Kidney glomerular epithelial cell (primary cell): Measurements from ENCODE around the gene AQP7.
"Not testable (repeated sequence)": the region's sequence is repeated elsewhere in the genome, so short reads cannot be mapped to it uniquely, and the experiment has no call there.

Experiments used
- DNase-seq: peaks from one replicate; lab custom pipeline; 2025; lab: John Stamatoyannopoulos, UW

Gene AQP7

DNA sequence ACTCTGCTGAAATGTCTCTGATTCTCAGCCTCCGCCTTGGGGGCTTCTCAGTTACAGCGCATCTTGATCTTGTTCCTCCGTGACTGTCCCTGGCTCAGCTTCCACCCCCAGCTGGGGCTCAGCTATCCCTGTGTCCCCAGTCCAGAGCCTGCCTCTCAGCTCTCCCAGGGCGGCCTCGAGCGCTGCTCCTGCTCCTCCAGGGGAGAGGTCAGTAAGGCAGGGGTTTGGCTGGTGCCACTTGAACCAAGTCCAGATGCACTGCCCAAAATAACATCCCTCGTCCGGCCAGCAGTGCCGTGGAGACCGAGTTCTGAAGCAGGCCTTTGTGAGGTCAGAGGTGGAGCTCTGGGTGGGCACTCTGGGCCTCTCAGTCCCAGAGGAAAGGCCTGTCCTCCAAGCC lies at the start of gene AQP7:
Gene AQP7, minus strand, starts transcription at position 198 of the 400 bp plus-strand sequence. CDS start 1,306 bp downstream, outside the sequence.
- not testable (repeated sequence) for DNase-seq

DNA sequence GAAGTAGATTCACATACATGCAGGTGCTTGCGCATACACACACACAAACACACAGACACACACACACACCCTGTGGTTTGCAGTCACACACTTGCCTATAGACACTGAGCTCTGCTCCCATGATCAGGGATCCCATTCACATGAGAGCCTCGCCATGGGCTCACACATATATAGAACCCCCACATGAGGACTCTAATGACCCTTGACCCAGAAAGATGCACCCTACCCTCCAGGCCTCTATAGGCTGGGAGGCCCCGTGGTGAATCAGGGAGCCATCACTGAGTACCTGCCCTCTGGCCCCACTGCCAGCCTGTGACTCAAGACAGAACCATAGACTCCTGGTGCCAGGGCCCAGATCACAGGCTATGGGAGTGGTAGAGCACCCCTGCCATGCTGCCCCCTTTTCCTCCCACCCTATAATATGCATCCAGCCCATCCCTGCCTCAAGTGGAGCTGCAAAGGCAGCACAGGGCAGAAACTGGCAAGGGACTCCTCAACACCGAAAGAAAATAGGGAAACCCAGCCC lies 48.3 kb upstream of the AQP7 start:
- DNase-seq, result no peak

DNA sequence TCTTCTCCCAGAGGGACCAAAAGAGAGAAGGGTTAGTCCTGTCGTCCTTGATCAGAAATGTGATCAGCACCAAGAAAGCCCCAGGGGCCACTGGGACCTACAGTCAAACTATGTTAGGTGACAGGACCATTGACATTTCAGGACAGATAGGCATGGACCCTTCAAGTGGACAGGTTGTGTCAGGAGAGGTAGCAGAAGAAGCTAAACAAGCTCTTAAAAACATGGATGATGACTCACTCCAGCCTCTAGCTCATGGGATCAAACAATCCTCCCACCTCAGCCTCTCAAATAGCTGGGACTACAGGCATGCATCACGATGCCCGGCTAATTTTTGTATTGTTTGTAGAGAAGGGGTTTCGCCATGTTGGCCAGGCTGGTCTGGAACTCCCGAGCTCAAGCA lies 47.3 kb upstream of the AQP7 start:
- no peak for DNase-seq

DNA sequence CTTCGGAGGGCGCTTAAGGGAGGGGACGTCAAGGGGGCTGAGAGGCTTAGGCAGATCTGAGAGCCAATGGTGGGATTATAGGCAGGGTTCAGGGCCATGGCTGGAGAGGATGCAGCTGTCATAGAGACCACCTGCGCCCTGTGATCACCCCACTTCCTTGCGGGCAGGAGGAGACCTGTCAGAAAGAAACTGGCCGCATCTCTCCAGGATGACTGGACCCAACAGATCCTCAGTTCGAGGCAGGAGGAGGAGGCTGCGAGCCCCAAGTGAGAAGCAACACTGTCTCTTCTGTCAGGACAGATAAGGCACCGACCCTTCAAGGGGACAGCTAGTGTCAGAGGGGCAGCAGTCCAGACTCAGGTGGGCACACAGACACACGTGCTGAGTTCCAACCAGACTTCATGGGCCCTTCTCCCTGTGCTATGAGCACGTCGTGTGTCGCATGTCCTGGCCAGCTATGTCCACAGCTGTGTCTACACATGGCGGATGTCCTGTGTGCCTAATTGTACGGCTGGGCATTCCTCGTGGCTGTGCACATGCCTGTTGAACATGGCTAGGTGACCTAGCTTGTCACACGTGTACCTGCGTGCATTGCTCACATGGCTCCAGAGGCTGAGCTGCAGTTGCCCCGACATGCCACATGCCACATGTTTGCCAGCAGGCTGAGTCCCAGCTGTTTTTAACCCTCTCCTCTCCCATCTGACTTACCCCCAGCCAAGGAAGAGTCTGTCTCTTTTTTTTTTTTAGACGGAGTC lies 45.6 kb upstream of the AQP7 start:
- DNase-seq, result no peak

DNA sequence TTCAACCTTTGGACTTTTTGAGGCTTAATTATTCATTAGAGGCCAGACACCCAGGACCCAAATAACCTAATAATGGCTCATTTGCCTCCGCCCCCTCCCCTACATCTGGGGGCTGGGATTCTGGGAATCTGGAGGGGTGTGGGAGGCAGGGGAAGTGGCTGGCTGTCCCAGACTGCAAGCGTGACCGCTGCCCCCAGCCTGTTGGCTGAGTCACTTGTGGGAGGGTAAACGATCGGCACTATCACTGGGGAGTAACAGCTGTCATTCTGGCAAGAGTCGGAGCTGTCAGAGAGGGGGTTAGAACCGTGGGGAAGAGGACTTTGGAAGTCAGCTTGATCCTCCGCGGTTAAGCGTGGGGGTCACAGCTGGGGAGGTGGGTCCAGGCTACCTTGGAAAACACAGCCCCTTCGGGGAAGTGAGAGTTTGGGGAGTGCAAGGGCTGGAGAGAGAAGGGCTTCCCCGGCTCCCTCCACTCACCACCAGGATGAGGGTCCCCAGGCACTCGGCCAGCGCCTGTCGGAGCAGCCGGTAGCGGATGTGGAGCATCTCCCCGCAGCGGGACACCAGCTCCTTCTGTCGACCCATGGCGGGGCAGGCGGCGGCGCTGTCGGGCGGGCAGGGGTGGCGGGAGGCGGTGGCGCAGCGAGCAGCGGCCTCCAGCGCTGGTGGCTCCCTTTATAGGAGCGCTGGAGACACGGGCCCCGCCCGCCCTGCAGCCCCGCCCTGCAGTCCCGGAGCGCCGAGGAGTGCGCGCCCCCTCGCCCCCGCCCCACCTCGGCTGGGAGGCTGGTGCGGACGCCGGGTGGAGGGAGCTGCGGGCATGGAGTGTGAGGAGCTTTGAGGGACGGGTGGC lies 44.8 kb upstream of the AQP7 start, which contains the start of gene AQP3:
Gene AQP3, minus strand, starts transcription at position 648 of the 853 bp plus-strand sequence. Its CDS starts 63 bp downstream, at position 585.
- DNase-seq, result peak; percentile 89

DNA sequence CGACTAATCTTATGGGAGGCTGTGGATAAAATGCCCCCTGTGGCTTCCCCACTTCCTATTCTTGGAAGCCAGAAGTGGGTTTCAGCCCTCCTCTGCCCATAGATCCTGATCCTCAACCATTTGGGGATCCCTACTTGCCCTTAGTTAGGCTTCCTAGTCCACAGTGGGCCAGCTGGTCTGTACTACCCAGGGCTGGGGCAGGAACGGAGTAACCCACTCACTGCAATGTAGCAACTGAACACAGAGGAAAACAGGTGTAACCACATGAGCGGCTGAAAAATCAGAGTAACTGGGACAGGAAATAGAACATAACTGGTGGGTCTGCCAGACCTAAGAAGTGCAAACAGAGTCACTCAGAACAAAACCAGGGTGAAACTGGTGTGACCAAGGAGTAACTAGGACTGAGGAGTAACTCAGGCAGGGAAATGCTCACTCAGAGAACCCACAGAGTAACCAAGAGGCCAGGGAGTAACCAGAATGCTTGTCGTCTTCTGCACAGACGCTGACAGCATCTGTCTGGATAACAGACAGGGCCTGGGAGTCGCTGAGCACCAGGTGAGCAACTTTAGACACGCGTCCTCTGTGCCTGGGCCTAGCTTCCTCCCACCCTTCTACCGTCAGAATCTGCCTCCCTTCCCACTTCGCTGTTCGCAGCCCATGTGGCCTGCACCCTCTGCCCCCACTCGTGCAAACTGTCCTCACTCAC lies 44.0 kb upstream of the AQP7 start:
- DNase-seq, result peak; percentile 89

DNA sequence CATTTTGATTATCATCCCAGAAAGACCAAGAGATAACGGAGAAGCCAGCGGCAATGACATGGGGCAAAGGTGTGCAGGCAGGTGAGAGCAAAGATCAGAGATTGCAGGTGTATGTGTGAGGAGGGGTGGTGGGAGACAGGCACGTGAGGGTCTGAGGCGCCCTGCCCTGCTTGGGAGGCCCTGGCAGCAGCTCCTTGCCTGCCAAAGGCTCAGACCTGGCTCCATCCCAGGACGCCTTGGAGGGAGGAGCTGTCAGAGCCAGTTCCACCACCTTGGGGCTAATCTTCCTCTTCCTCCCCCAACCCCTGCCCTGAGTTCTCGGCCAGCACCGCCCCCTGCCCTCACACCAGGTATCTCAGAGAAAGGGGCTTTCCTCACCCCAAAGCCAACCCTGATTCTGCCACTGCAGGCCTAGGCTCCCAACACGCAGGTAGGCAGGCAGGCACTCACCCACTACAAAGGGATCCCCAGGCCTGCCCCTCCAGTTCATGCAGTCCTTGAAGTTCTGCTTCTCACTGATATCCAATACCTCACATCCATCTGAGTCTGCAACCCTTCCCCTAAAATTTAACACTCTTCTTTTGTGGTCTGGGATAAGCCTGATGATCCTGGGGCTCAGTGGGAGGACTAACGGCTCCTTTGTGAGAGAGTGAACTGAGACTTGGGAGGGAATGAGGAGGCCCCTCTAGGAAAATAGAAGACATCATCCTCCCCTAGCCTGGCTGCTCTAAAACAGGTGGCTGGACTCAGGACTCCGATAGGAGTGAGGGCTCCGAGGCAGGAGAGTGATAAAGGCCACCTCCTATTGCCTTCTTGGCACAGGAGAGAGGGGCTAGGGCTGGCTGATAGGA lies 43.2 kb upstream of the AQP7 start:
- no peak for DNase-seq

DNA sequence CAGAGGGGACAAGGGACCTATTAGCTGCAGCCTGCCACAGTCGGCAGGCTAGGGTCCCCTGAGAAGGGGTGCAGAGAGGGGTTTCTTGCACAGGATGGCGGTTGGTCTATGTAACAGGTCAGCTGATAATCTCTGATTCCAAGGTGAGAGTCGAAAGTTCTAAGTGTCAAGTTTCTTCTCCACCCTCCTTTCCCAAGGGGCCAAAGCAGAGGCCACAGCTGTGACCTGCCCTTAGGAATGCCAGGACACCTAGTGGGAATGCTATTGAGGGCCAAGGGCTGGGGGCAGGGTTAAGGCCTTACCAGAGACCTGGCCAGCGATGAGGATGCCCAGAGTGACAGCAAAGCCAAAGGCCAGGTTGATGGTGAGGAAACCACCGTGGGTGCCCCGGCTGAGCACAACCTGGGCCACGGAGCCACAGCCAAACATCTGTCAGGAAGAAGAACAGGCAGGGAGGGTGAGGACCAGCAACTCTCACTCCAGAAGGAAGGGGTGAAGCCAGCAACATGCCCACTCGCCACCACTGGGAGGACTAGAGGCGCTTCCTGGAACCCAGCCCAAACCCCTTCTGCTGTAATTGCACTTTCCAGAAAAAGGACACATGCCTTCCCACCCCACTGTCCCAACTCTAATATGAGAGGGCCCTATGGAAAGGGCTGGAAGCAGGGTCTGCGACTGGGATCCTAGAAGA lies 41.2 kb upstream of the AQP7 start:
- DNase-seq, result no peak

DNA sequence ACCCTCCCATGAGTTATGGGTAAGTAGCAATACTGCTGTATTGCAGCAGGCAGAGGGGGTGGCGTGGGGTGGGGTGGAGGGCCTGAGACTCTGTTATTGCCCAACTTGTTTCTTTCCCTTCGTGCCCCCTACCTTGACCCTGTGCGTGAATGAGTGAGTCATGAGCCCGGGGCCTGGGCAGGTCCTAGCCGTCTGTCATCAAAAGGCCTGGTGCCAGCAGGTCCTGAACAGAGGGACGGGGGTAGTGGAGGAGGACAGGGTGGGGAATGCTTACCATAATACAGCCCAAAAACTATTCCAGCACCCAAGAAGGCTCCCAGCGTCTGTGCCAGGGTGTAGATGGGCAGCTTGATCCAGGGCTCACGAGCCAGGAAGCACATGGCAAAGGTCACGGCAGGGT lies 40.7 kb upstream of the AQP7 start:
- no peak for DNase-seq

DNA sequence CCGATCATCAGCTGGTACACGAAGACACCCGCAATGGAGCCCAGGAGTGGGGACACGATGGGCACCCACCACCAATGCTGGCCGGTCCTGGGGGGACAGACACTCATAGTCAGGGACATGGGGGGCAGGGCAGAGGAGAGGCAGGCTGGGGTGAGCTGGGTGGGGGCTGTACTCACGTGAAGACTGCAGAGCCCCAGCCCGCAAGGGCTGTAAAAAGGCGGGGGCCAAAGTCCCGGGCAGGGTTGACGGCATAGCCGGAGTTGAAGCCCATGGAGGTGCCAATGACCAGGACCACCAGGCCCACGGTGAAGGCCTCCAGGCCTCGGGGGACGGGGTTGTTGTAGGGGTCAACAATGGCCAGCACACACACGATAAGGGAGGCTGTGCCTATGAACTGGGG lies 39.8 kb upstream of the AQP7 start:
- no peak for DNase-seq

DNA sequence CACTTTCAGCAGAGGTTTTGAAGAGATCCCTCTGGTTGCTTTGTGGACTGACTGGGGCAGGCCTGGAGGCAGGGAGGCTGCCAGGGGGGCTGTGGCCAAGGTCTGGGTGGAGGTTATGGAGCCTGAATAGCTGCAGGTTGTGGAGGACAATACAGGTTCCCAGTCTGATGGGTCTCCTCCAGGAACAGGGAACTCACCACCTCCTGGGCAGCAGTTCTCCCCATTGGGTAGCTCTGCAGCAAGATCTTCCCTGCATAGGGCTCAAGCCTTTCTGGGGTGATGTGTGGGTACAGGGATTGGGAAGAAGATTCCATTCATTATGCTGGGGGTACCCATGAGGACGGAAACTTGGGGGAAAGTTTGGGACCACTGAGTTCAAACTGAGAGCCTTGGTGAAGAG lies 38.2 kb upstream of the AQP7 start:
- DNase-seq, result no peak

DNA sequence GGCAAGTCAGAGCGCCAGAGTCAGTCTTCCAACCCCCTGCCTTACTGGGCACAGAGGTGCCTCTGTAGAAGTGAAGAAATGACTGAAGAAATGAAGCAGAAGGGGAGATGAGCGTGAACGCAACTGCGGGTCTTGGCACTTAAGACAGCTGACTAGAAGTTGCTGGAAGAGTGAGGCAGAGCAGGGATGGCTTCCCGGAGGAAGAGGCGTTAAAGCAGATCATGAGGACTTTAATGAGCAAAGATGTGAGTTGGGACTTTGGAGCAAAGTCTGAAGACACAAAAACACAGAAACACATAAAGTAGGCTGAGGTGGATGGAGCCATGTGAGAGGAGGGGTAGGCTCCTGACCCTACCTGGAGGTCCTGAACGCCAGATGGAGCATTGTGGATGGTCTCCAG lies 37.8 kb upstream of the AQP7 start:
- no peak for DNase-seq

DNA sequence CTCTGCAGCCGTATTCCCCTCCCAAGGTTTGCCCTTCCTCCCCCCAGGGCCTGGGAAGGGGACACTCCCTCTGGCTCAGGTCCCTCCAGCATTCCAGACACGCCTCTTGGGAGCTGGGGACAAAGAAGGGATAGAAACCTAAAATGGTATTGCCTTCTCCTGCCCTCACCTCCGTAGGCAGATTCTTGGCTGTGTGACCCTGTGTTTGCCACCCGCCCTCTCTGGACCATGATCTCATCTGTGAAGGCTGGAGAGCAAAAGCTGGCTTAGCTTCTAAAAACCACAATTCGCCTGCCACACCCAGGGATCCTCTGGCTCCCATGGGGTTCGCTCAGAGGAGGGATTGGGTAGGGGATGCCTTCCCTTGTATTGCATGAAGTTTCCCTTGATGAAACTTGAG lies 37.4 kb upstream of the AQP7 start:
- DNase-seq, result no peak

DNA sequence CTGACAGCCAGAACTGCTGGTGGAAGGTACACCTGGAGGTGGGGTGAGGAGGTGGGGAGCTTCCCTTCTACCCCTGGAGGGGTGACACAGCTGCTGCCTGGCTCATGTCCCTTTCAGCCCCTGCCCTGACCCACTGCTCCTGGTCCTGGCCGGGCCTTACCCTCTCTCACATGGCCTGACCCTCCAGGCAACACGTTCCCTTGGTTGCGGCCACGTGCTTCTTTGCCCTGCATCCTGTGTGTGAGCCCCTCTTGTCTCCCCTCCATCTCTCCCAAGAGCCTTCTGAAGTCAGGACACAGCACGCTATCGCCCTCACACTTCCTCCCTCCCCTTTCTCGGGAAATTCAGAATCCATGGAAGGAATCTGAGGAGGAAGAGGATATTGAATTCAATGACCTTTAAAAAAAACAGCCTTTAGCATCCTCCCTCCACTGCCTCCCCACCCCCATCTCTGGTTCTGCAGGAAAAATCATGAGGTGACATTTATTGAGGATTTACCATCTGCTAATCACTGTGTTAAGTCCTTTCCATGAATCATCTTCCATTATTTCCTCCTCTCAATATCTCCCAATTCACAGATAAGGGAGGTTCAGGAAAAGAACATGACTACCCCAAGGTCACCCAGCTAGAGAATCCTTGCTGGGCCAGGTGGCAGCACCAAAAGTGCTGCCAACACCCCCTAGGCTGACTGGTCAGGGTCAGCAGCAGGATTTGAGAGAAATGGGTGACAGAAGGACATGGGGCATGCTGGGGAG lies 36.7 kb upstream of the AQP7 start:
- no peak for DNase-seq

DNA sequence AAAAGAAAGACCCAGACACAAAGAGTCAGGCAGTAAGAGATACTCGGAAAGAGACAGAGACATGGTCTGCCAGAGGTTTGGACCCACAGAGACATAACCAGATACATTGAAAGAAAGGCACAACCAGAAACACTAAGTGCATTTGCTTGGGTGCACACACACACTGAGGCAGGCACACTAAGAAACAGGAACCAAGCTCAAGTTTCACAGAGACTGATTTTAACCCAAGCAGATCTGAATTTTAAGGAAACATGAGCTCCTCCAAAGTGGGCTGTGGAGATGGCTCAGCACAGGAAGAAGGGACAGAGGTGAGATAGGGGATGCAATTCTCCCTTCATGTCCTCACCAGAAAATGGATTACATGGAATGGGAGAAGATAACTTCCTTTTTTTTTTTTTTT lies 35.5 kb upstream of the AQP7 start:
- DNase-seq, result no peak

DNA sequence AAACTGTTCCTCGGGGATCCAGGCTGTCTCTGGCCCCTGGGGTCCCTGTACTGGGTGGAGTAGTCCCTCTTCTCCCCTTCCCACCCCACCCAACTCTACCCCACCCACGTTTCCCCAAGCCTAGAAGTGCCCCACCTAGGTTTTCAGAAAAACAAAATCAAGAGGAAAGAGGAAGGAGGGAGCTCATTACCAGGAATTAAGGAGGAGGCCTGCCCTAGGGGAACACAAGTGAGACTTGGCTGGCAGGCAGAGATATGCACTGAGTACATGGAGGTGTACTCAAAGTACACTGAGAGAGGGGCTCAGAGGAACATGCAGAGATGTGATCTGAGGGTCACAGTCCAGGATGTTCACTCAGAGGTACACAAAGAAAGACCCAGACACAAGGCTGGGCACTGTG lies 34.8 kb upstream of the AQP7 start:
- DNase-seq, result no peak

DNA sequence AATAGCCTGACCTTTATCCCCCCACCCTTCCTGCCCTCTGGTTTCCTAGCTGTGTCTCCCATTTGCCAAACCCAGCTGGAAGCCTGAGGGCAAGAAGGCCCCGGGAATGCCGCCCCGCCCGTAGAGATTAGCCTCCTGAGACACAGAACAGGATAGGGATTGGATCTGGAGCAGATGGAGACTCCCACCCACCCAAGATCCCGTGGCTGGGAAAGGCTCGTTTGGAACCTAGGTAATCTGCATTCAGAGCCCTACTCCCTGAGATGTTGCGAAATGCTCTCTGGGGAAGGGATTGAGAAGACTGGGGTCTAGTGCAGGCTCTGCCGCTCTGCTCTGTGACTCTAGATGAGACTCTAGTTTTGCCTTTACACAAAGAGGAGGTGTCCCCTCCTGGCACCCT lies 34.1 kb upstream of the AQP7 start:
- DNase-seq, result no peak

DNA sequence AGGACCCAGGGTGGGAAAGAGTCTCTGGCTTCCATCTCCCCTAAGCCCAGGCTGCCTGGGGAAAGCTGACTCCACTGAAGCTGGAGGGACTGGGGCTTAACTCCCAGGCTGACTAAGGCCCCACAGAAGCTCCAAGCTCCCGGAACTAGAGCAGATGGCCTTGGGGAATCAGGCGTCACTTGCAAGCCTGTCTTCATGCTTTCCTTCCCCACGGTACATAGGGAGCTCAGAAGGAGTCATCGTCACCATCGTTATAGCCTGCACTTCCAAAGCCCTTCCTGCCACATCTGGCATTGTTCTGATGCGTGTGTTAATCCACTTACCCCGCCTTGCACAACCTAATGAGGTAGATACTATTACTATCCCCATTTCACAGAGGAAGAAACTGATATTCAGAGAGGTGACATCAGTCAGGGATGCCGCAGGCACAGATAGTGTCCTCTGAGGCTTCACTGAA lies 33.5 kb upstream of the AQP7 start:
- DNase-seq, result no peak

DNA sequence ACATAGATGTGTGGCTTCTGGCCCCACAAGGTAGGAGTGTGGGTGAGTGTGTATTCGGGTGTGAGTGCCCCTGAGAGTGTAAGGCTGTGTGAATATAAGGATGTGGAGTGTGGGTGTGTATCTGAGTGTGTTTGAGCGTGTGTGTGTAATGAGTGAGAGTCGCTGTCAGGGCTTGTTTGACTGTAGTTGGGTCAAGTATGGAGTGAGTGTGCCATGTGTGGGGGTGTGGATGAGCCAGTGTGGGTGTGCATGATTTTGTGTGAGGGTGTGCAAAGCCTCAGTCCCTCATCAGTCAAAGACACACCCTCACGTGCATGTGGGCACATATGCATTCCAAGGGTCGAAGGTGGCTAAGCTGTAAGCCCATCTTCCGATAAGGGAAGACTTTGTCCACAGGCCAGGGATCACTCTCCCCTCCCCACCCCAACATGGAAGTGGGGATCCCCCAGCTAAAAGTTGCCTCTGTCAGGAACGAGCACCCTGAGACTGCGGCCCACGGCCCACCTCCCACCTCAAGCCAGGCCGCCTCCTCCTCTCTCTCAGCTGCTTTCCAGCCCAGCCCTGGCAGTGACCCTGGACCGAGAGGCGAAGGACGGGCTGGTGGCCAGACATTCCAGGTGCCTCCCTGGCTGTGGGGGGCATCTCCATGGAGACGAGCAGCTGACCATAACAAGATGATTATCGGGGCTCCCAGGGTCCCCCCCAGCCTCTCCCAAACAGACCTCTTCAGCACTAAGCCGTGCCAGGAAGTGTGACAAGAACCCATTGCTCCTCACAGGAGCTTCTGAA lies 32.1 kb upstream of the AQP7 start:
- DNase-seq, result no peak
